SK-N-MC (cell line): Measurements from ENCODE around the gene ENHO.

Source experiments
- EZH2 ChIP-seq: fragments of 200-600 bp; sonication (generic); IDR thresholded peaks from one replicate; pipeline ENCODE4 v1.6.1; 2017; ENCODE audit warnings: antibody characterized with exemption
- POLR2AphosphoS5 ChIP-seq: IDR thresholded peaks from 2 replicates; pipeline ENCODE4 v1.6.1; 2012; ENCODE audit warnings: mild to moderate bottlenecking, low read depth, low read length, borderline replicate concordance

DNA sequence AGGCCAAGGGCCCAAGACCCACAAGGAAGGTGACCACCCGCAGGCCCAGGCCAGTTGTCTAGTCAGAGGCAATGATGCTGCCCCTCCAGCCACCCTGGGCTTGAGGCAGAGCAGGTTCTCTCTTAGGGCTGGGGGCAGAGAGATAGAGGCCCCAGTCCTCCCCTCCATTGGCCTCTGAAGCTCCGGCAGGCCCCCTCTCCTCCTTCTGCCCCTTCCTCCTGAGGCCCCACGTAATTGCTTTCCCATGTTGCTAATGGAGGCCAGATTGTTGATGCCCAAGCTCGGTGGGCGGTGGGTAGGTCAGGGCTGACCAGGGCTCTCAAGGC lies 26.6 kb upstream of the ENHO start:
- TF ChIP-seq POLR2AphosphoS5 (no peak), EZH2 (no peak)
